Activated T-helper 1 cell treated with anti-CD3 and anti-CD28 coated beads, Interleukin-12 subunit alpha, Interleukin-12 subunit beta, Interleukin-2, Interleukin-4 antibody, amounts not matched to agents 30 ng/mL and 10 ng/mL and 1 ng/mL, durations not matched to agents 14 hours and 24 hours and 36 hours (primary cell): ENCODE data around the gene SLC44A1. TPM values are rescaled to one million over a fixed set of nuclear protein-coding genes. Genes with fewer than 3 reads are reported as not detected.

Source experiments
- DNase-seq: peaks from one replicate; pipeline ENCODE4 v3.0.0; 2021; ENCODE audit warnings: low spot score
- H3K27ac Mint-ChIP-seq: one replicate; pipeline ENCODE4 v1.8.0; 2021; ENCODE audit warnings: mild to moderate bottlenecking, mixed read lengths
- H3K27me3 Mint-ChIP-seq: one replicate; pipeline ENCODE4 v1.8.0; 2022; ENCODE audit warnings: mild to moderate bottlenecking, moderate library complexity, mixed read lengths; ENCODE audit not compliant: insufficient read depth
- H3K36me3 Mint-ChIP-seq: one replicate; pipeline ENCODE4 v1.8.0; 2021; ENCODE audit warnings: low read depth, mixed read lengths
- H3K4me1 Mint-ChIP-seq: one replicate; pipeline ENCODE4 v1.8.0; 2021; ENCODE audit warnings: low read depth, mixed read lengths
- H3K4me3 Mint-ChIP-seq: one replicate; pipeline ENCODE4 v1.8.0; 2021; ENCODE audit warnings: mild to moderate bottlenecking, moderate library complexity, mixed read lengths
- H3K9me3 Mint-ChIP-seq: one replicate; pipeline ENCODE4 v1.8.0; 2021; ENCODE audit warnings: mixed read lengths
- intact Hi-C: fragments of 100-400 bp; cut with micrococcal nuclease; formaldehyde crosslinking; loops from one replicate; pipeline ENCODE4 v1.15.1; 2024
- total RNA-seq: library from RNA; stranded (reverse); gene quantifications from 2 replicates; pipeline ENCODE4 v1.2.3, GENCODE V29; 2022

SLC44A1 gene
- total RNA-seq, 1 donor from 2014 or later: 3.8 TPM

DNA sequence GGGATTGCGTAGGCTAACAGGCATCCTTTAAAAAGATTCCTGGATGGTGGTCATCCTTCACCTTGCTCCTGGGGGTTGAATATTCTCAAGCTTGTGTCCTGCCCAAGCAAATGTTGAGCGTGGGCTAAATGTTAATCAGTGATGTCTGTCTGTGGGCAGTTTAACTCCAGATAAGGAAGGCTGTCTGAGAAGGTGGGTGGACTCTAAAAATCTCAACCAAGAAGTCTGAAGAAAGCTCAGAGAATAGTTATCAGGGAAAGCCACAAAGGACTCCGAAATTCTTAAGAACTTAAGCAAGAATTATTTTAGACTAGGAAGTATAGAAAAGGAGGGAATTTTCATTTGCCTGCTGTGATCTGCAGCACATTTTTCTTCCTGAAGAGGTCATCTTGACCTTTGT lies 125.5 kb downstream of the SLC44A1 start:
- no peak for DNase-seq
- peaks cover 3% of the 10 kb centered on the region for H3K27me3 Mint-ChIP-seq
- intact Hi-C loops: loop anchor here (10.0 kb wide), 1 partner anchor 325 kb away; the partner anchor contains the start of gene TMEM38B
- no peaks in the 10 kb centered on the region for H3K9me3 Mint-ChIP-seq
- H3K27ac Mint-ChIP-seq: no peak overlapping the region
- peaks cover 14% of the 10 kb centered on the region for H3K4me1 Mint-ChIP-seq
- no peak overlapping the region for H3K4me3 Mint-ChIP-seq
- H3K36me3 Mint-ChIP-seq: no peaks in the 10 kb centered on the region

DNA sequence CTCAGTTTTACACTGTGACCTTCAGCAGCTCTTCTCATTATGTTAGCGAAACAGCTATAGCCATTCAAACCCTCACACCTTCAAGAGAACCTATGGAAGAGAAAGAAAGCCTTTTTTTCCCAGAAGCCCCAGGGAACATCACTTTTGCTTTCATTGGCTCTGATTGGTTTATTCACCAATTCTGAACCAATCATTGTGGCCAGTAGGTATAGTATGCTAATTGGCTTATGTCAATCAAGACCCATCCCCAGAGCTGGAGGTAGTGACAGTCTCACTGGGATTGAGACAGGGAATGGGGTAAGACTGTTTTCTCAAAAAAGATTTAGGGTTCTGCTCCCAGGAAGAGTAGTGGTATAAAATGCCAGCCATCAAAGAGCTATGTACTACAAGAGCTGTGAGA lies 129.3 kb downstream of the SLC44A1 start:
- DNase-seq: no peak
- Mint-ChIP-seq H3K4me1 (peaks cover 14% of the 10 kb centered on the region), H3K27me3 (no peaks in the 10 kb centered on the region), H3K27ac (no peak overlapping the region), H3K4me3 (no peak overlapping the region), H3K36me3 (no peaks in the 10 kb centered on the region), H3K9me3 (no peaks in the 10 kb centered on the region)
- intact Hi-C loops: no loop called here

DNA sequence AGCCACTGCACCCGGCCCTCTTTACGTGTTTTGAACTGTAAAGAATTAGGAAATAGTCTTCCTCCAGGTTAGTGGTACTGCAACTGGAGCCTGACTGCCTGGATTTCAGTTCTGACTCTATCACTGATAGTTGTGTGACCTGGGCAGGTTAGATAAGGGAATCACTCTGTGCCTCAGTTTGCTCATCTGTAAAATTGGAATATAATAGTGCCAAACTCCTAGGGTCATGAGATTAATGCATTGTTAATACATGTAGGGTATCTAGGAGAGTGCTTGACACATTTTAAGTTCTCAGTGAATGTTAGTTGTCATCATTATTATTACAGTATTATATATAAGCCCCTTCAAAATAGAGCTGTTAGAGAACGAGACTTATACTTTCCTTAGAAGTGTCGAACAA lies 130.9 kb downstream of the SLC44A1 start:
- Mint-ChIP-seq H3K27me3 (no peaks in the 10 kb centered on the region), H3K4me1 (peaks cover 9% of the 10 kb centered on the region), H3K9me3 (no peaks in the 10 kb centered on the region), H3K27ac (no peak overlapping the region), H3K36me3 (no peaks in the 10 kb centered on the region), H3K4me3 (no peak overlapping the region)
- no peak for DNase-seq
- intact Hi-C loops: no loop called here

DNA sequence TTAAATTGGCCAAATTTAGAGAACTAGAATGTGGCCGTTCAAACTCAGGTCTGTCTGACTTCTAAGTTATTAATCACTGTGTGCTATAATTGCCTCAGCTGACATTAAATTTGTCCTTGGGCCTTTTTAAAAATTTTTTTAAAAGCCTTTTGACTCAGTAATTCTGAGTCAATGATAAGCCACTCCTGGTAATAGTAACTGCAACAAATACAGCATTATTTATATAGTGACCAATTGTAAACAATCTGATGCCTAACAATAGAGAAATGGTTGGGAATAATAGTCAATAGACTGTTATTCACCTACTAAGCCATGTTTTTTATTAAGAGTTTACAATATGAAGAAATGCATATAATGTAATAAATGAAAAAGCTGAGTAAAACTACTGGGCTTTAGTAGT lies 132.4 kb downstream of the SLC44A1 start:
- no peaks in the 10 kb centered on the region for H3K27me3 Mint-ChIP-seq
- no peak for DNase-seq
- H3K27ac Mint-ChIP-seq: no peak overlapping the region
- H3K36me3 Mint-ChIP-seq: peaks cover 3% of the 10 kb centered on the region
- H3K4me3 Mint-ChIP-seq: no peak overlapping the region
- intact Hi-C loops: no loop called here
- H3K9me3 Mint-ChIP-seq: no peaks in the 10 kb centered on the region
- H3K4me1 Mint-ChIP-seq: no peaks in the 10 kb centered on the region

DNA sequence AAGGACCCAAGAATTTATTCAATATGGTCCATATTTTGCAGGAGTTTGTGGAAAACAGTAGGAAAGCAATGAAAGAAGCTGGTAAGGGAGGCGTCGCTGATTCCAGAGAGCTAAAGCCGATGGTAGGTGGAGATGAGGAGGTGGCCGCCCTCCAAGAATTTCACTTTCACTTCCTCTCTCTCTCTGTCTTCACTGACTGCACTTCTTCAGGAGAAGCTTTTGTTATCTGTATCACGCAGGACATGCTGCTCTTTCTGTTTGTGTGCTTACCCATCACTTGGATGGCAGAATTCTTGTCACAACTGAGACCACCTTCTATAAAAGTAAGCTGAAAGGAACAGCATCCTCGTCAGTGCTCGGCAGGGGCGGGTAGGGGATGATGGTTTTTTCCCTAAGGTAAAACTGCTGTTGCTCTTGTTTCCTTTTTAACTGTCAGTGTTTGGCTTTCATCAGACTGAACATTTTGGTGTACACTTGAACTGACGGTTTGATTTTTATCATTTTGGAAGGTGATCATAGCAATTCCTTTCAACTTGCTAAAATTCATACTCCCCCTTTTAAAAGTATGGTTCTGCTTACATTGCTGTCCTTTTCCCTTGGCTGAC lies 141.0 kb downstream of the SLC44A1 start:
- DNase-seq: peak; percentile 25
- Mint-ChIP-seq H3K4me1 (peaks cover 27% of the 10 kb centered on the region), H3K27ac (peak overlapping the region; percentile 68), H3K36me3 (peaks cover 3% of the 10 kb centered on the region), H3K9me3 (no peaks in the 10 kb centered on the region), H3K27me3 (peaks cover 6% of the 10 kb centered on the region), H3K4me3 (peak overlapping the region; percentile 82)
- intact Hi-C loops: loop anchor here (1.0 to 2.0 kb wide), 2 partner anchors 20 to 25 kb away; no protein-coding TSS in a partner anchor

DNA sequence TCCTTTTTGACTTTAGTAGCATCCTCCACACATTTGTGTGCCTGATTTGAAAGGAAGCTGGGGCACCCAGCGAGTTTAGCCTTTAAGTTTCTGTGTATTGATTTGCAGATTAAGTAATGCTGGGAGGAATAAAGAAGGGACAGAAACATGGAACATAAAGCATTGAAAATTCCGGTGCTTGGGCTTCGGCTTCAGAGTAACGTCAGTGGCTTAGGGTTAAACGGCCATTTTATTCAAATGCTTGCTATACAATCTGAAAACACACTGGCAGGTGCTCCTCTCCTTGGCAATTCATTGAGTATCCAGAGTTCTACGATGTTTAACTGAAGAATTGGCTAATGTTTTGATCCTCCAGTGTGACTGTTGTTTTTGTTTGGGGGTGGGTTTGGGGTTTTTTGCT lies 145.3 kb downstream of the SLC44A1 start:
- H3K4me3 Mint-ChIP-seq: no peak overlapping the region
- H3K36me3 Mint-ChIP-seq: no peaks in the 10 kb centered on the region
- no peaks in the 10 kb centered on the region for H3K9me3 Mint-ChIP-seq
- H3K4me1 Mint-ChIP-seq: peaks cover 23% of the 10 kb centered on the region
- intact Hi-C loops: no loop called here
- peaks cover 26% of the 10 kb centered on the region for H3K27me3 Mint-ChIP-seq
- DNase-seq: no peak
- no peak overlapping the region for H3K27ac Mint-ChIP-seq

DNA sequence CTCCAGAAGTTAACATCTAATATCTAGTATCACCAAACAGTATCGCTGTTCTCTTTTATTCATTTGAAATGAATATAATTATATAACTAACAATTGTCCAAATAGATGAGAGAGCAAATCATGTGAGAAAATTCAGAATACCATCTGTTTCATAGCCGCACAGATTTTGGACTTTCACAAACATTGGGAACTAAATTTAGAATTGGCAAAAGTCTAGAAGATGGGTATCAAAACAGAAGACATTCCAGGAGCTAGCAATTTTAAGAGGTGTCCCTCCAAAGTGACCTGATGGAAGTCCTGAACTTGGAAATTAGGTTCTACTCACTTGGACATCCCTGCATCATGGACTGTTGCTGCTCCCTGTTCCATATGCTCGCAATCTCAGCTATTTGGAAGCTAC lies 146.4 kb downstream of the SLC44A1 start:
- H3K4me3 Mint-ChIP-seq: no peak overlapping the region
- H3K9me3 Mint-ChIP-seq: no peaks in the 10 kb centered on the region
- intact Hi-C loops: no loop called here
- peaks cover 30% of the 10 kb centered on the region for H3K27me3 Mint-ChIP-seq
- peaks cover 12% of the 10 kb centered on the region for H3K4me1 Mint-ChIP-seq
- no peak for DNase-seq
- no peaks in the 10 kb centered on the region for H3K36me3 Mint-ChIP-seq
- H3K27ac Mint-ChIP-seq: no peak overlapping the region

DNA sequence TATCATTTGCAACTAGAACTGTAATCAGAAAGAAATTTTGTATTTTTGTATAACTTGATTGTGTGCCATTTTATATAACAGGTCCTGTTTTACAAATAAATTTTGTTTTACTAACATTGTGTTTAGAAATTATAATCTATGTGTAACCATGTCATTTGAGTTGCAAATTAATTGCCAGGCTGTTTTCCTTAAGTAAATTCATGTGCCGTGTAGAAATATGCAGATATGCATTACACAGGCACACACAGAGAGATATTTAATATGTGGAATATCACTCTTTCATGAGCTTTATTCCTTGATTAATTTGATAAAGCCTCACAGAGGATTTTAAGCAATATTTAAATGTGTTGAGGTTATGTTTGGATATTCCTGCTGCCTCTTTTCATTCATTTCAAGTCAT lies 146.8 kb downstream of the SLC44A1 start:
- Mint-ChIP-seq H3K36me3 (no peaks in the 10 kb centered on the region), H3K4me1 (peaks cover 9% of the 10 kb centered on the region), H3K27ac (no peak overlapping the region), H3K27me3 (peaks cover 34% of the 10 kb centered on the region), H3K4me3 (no peak overlapping the region), H3K9me3 (no peaks in the 10 kb centered on the region)
- intact Hi-C loops: no loop called here
- DNase-seq: no peak

DNA sequence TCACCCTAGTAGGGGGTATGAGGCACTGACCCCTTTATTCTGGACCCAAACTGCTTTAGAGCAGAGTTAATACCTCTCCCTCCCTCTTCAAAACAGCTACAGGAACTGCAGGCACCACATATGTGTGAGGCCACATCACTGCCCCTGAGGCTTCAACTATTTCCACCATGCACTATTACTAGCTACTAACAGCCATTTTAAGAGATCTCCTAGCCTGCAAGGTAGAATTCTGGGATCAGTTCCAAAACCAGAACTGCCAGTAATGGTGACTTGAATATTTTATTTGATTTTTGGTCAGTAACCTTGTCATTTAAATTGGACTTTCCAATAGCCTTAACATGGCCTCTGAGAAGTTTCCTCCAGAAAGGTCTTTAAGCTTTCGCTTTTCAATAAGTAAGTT lies 148.1 kb downstream of the SLC44A1 start:
- no peak for DNase-seq
- Mint-ChIP-seq H3K4me1 (peaks cover 7% of the 10 kb centered on the region), H3K27ac (no peak overlapping the region), H3K9me3 (no peaks in the 10 kb centered on the region), H3K36me3 (no peaks in the 10 kb centered on the region), H3K4me3 (no peak overlapping the region), H3K27me3 (peaks cover 41% of the 10 kb centered on the region)
- intact Hi-C loops: no loop called here

DNA sequence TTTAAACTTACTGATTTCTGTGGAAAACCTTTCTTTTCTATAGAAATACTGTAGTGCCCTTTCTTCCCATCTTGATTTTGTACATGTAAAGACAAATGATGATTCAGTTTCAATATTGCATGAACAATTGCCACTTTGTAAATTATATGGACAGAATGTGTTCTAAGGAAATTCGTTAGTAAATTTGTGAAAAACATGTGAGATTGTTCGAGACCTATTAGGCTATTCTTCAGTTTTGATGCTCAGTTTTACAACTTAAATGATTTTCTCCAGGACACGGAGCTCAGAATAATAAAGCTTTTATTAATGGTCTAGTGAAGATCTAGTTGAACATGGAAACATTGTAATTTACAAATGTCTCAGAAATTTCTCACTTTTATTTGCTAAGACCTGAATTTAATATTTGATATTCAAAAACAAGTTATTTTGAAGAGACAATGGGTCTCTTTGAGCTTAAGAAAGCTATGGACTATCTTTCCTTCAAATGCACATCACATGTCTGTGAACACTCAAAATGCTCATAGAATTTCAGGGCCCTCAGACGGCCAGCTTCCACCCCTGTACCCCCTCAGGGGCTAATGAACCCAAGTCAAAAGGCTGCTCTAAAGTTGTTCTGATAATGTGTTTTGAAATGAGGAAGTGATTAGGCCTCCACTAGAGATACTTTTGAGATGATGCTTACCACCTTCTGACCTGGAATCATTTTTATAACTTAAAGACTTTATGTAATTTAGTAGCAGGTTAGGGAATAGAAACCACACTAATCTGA lies 149.3 kb downstream of the SLC44A1 start:
- Mint-ChIP-seq H3K27ac (no peak overlapping the region), H3K4me1 (no peaks in the 10 kb centered on the region), H3K36me3 (no peaks in the 10 kb centered on the region), H3K4me3 (no peak overlapping the region), H3K27me3 (peaks cover 47% of the 10 kb centered on the region), H3K9me3 (no peaks in the 10 kb centered on the region)
- intact Hi-C loops: no loop called here
- DNase-seq: no peak

DNA sequence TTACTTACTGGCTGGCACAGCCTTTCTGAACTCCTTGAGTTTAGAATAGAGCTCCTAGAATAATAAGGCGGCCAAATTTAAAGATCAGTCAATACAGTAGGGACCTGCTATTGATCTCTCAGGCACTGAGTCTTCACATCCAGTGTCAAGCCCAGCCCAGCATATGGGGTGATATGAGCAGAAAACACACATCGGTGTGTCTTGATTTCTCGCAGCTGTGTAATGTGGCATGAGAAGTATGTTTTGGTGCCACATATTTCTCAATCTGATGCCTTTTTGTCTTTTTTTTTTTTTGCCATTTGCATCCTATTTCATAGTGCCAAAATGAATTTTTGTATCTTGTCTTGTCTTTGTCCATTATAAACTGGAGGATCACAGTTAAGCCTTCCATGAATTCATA lies 152.0 kb downstream of the SLC44A1 start:
- H3K27me3 Mint-ChIP-seq: peaks cover 50% of the 10 kb centered on the region
- no peak overlapping the region for H3K4me3 Mint-ChIP-seq
- intact Hi-C loops: no loop called here
- no peaks in the 10 kb centered on the region for H3K4me1 Mint-ChIP-seq
- H3K36me3 Mint-ChIP-seq: no peaks in the 10 kb centered on the region
- H3K27ac Mint-ChIP-seq: no peak overlapping the region
- no peaks in the 10 kb centered on the region for H3K9me3 Mint-ChIP-seq
- DNase-seq: no peak

DNA sequence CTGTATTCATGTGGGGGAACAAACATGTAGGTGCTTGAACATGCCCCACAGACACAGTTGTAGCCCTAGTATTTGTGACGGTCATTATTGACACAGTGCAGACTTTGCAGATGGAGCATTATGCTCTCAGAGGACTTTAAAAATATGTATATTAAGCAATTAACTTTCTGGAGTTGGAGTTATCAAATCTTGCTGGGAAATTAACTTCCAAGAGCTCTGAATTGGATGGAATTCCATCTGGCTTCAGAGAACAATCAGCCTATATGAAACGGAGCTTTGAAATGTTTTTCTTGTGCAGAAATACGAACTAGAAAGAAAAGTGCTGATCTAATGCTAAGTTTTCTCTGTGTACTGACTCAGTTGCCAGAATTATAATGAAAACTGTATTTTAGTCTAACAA lies 152.4 kb downstream of the SLC44A1 start:
- Mint-ChIP-seq H3K9me3 (no peaks in the 10 kb centered on the region), H3K27me3 (peaks cover 55% of the 10 kb centered on the region), H3K4me1 (no peaks in the 10 kb centered on the region), H3K36me3 (no peaks in the 10 kb centered on the region), H3K27ac (no peak overlapping the region), H3K4me3 (no peak overlapping the region)
- intact Hi-C loops: no loop called here
- DNase-seq: no peak

DNA sequence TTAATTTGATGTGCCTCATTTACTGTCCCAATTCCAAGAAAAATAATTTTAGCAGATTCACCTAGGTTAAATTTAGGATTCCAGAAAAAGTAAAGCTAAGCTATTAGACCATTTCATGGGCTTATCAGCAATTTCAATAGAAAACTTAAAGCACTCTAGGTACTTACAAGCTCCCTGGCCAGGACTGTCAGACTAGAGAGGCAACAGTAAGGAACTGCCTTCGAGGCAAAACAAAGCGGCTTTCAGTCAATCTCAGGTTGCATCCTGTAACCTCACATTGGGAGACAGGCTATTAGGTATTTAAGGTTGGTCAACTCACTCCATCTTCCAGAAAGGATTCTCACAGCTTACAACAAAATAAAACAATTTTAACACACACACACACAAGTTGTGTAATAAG lies 154.7 kb downstream of the SLC44A1 start:
- intact Hi-C loops: no loop called here
- H3K27me3 Mint-ChIP-seq: peaks cover 65% of the 10 kb centered on the region
- no peaks in the 10 kb centered on the region for H3K36me3 Mint-ChIP-seq
- peaks cover 9% of the 10 kb centered on the region for H3K4me1 Mint-ChIP-seq
- no peak overlapping the region for H3K27ac Mint-ChIP-seq
- DNase-seq: no peak
- H3K4me3 Mint-ChIP-seq: no peak overlapping the region
- H3K9me3 Mint-ChIP-seq: no peaks in the 10 kb centered on the region
